Measurements from ENCODE around the gene MRPL46.

GRCh38 chr15:88480981-88481380 lies 13.8 kb upstream of the MRPL46 start:
- TF ChIP-seq CTBP1 (IDR thresholded peaks at IDR 0.05; ENCODE audit: borderline replicate concordance) (no peak), ELF4 (IDR thresholded peaks at IDR 0.05) (no peak), FOXM1 (IDR thresholded peaks at IDR 0.05; ENCODE audit: borderline replicate concordance) (no peak), PKNOX1 (IDR thresholded peaks at IDR 0.05) (no peak), HDGF (IDR thresholded peaks at IDR 0.05; ENCODE audit: borderline replicate concordance) (no peak), BHLHE40 (IDR thresholded peaks at IDR 0.05; ENCODE audit: borderline replicate concordance) (no peak), SP1 (IDR thresholded peaks at IDR 0.05) (no peak), FOXK2 (IDR thresholded peaks at IDR 0.05) (no peak), ARNT (IDR thresholded peaks at IDR 0.05) (no peak), TARDBP (IDR thresholded peaks at IDR 0.05) (no peak), ZNF384 (IDR thresholded peaks at IDR 0.05) (no peak), FOXA1 (IDR thresholded peaks at IDR 0.05) (no peak), L3MBTL2 (conservative IDR thresholded peaks at IDR 0.05) (no peak), SUZ12 (IDR thresholded peaks at IDR 0.05) (no peak)
